ENCODE measurements around the gene STAT3.
"Not testable (repeated sequence)": the region's sequence is repeated elsewhere in the genome, so short reads cannot be mapped to it uniquely, and the experiment has no call there.

Gene STAT3

GRCh38 chr17:42388381-42389134 lies at the start of gene STAT3:
STAT3 (minus strand) TSS chr17:42388442; CDS start chr17:42348516, 39,926 bp downstream.
- DNase-seq = peak; percentile 99

GRCh38 chr17:42436391-42436790 lies 48.1 kb upstream of the STAT3 start:
- no peak for DNase-seq

GRCh38 chr17:42431758-42432161 lies 43.5 kb upstream of the STAT3 start:
- no peak for DNase-seq

- DNase-seq = no peak
Observed at GRCh38 chr17:42429726-42430447, 41.6 kb upstream of the STAT3 start.

- no peak for DNase-seq
Observed at GRCh38 chr17:42428141-42428944, 40.1 kb upstream of the STAT3 start.

- no peak for DNase-seq
Observed at GRCh38 chr17:42424991-42425610, 36.9 kb upstream of the STAT3 start.

GRCh38 chr17:42423766-42424165 lies 35.5 kb upstream of the STAT3 start:
- no peak for DNase-seq

GRCh38 chr17:42422958-42423712 lies 34.9 kb upstream of the STAT3 start, which contains the start of gene CAVIN1:
CAVIN1 (minus strand) TSS chr17:42423256; CDS start chr17:42423097, 159 bp downstream.
- DNase-seq = no peak

GRCh38 chr17:42422412-42422957 lies 34.2 kb upstream of the STAT3 start:
- no peak for DNase-seq

GRCh38 chr17:42421507-42422338 lies 33.5 kb upstream of the STAT3 start:
- no peak for DNase-seq

GRCh38 chr17:42421136-42421506 lies 32.9 kb upstream of the STAT3 start:
- DNase-seq = no peak

- DNase-seq = not testable (repeated sequence)
Observed at GRCh38 chr17:42417981-42418380, 29.7 kb upstream of the STAT3 start.

GRCh38 chr17:42414704-42415409 lies 26.6 kb upstream of the STAT3 start:
- no peak for DNase-seq

- no peak for DNase-seq
Observed at GRCh38 chr17:42413464-42414040, 25.3 kb upstream of the STAT3 start.

GRCh38 chr17:42411905-42412679 lies 23.9 kb upstream of the STAT3 start:
- no peak for DNase-seq

GRCh38 chr17:42411361-42411760 lies 23.1 kb upstream of the STAT3 start:
- no peak for DNase-seq

- no peak for DNase-seq
Observed at GRCh38 chr17:42410319-42410685, 22.1 kb upstream of the STAT3 start.

GRCh38 chr17:42409523-42410318 lies 21.5 kb upstream of the STAT3 start:
- no peak for DNase-seq
